Skeletal muscle tissue (tissue), 4 donors: ENCODE data around the gene KRT25. TPM values are rescaled to one million over a fixed set of nuclear protein-coding genes. Genes with fewer than 3 reads are reported as not detected.
A peak's percentile ranks its signal among the peaks of the same experiment; 100 is the strongest.

Experiments
- H3K27ac ChIP-seq: one replicate; pipeline ENCODE4 v1.7.0; 2013; ENCODE audit warnings: mild to moderate bottlenecking, low read depth, low read length, inconsistent platforms
- H3K27me3 ChIP-seq, 3 donors: one replicate each; pipeline ENCODE4 v1.7.0; 2013; ENCODE audit warnings: low read length in 3 of 3; ENCODE audit not compliant: control insufficient read depth in 3 of 3, insufficient read depth in 3 of 3
- H3K36me3 ChIP-seq, 3 donors: one replicate each; pipeline ENCODE4 v1.7.0; 2013; ENCODE audit warnings: low read length in 3 of 3; ENCODE audit not compliant: control insufficient read depth in 3 of 3, insufficient read depth in 3 of 3
- H3K4me1 ChIP-seq, 3 donors: one replicate each; pipeline ENCODE4 v1.7.0; 2013; ENCODE audit warnings: low read length in 3 of 3, mild to moderate bottlenecking in 3 of 3; ENCODE audit not compliant: control insufficient read depth in 3 of 3, insufficient read depth in 3 of 3
- H3K4me3 ChIP-seq, 3 donors: one replicate each; pipeline ENCODE4 v1.7.0; 2013; ENCODE audit warnings: low read length in 3 of 3
- H3K9ac ChIP-seq, 3 donors: one replicate each; pipeline ENCODE4 v1.7.0; 2013; ENCODE audit warnings: low read length in 3 of 3, mild to moderate bottlenecking in 3 of 3, moderate library complexity in 2 of 3, low read depth in 1 of 3
- H3K9me3 ChIP-seq, 3 donors: one replicate each; pipeline ENCODE4 v1.7.0; 2013; ENCODE audit warnings: low read length in 3 of 3; ENCODE audit not compliant: control insufficient read depth in 3 of 3
- total RNA-seq: library from RNA; depleted of rRNA; stranded (reverse); fragments of >200 nt; gene quantifications from one replicate; pipeline ENCODE4 v1.2.3, GENCODE V29; 2014
- donor health status: Osteomylitis.

KRT25 gene
- total RNA-seq, 1 donor from 2014 or later: not detected

GRCh38 chr17:40703652-40704051 lies 51.5 kb downstream of the KRT25 start, which contains the start of gene KRT24:
TSS of gene KRT24 (minus strand) at chr17:40703752. CDS start at chr17:40703693, 59 bp downstream.
- Histone ChIP-seq H3K9ac (no peak within 1 kb of the TSS), H3K4me3 (no peak within 1 kb of the TSS)

DNA sequence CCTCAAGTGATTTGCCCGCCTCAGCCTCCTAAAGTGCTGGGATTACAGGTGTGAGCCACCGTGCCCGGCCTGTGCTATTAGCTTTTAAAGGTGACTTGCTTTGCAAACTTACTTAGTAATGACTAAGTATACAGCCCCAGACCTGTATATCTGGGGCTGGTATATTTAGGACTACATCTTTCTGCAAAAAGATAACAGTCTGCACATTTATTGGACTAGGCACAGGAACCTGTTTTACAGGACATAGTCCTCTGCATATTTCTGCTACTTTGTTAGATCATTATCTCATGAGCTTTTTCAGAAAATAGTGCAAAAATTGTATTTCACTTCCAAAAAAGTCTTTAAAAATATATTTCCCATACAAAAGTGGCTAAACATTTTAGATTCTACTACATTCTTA lies 52.9 kb downstream of the KRT25 start:
- Histone ChIP-seq H3K36me3 (no peaks in the 10 kb centered on the region), H3K9me3 (no peaks in the 10 kb centered on the region), H3K27me3 (peaks cover 0 to 4% (median 0%) of the 10 kb centered on the region in 3 donors), H3K4me3 (no peak overlapping the region), H3K4me1 (peaks cover 0 to 6% (median 3%) of the 10 kb centered on the region in 3 donors), H3K9ac (no peak overlapping the region), H3K27ac (no peak overlapping the region)

More at GRCh38 chr17:40703652-40704051, 51.5 kb downstream of the KRT25 start, which contains the start of gene KRT24:
- H3K9me3 ChIP-seq: no peaks in the 10 kb centered on the region
- H3K27ac ChIP-seq: no peak within 1 kb of the TSS
- H3K36me3 ChIP-seq: no peaks in the 10 kb centered on the region
- H3K27me3 ChIP-seq: peaks cover 0 to 4% (median 0%) of the 10 kb centered on the region in 3 donors
- peaks cover 0 to 6% (median 3%) of the 10 kb centered on the region in 3 donors for H3K4me1 ChIP-seq

GRCh38 chr17:40699853-40700252 lies 55.3 kb downstream of the KRT25 start:
- no peak overlapping the region for H3K4me3 ChIP-seq
- H3K27ac ChIP-seq: no peak overlapping the region
- H3K27me3 ChIP-seq: peaks cover 0 to 9% (median 0%) of the 10 kb centered on the region in 3 donors
- H3K36me3 ChIP-seq: no peaks in the 10 kb centered on the region
- H3K9ac ChIP-seq: peak overlapping the region in 1 of 3 donors; percentile 25
- H3K9me3 ChIP-seq: no peaks in the 10 kb centered on the region
- H3K4me1 ChIP-seq: peaks cover 0 to 6% (median 3%) of the 10 kb centered on the region in 3 donors

DNA sequence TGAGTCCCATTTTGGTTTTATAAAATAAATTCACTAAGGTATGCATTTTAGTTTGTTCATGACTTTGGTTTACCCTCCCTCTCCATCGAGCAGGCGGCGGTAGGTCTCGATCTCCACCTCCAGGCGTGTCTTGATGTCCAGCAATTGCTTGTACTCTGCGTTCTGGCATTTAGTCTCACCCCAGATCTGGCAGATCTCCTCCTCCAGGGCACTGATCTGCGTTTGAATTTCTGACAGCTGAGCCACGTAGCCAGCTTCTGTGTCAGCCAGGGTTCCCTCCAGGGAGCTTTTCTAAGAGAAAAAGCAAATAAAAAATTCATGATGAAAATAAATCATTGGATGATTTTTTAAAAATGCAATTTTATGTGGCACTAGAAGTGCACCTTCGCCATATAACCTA lies 55.8 kb downstream of the KRT25 start:
- Histone ChIP-seq H3K36me3 (no peaks in the 10 kb centered on the region), H3K27me3 (peaks cover 0 to 9% (median 0%) of the 10 kb centered on the region in 3 donors), H3K9me3 (no peaks in the 10 kb centered on the region), H3K4me1 (peaks cover 0 to 6% (median 3%) of the 10 kb centered on the region in 3 donors), H3K27ac (no peak overlapping the region), H3K9ac (no peak overlapping the region), H3K4me3 (no peak overlapping the region)

Other genes starting within 250 kb of the KRT25 start
- 1.0 TPM for gene CCR7, start 189.9 kb downstream of the KRT25 start, total RNA-seq
- gene SMARCE1, start 107.5 kb downstream of the KRT25 start, total RNA-seq: 66.3 TPM
- 0.52 TPM for gene KRT222, start 90.2 kb downstream of the KRT25 start, total RNA-seq
- not detected for gene KRT24, start 51.6 kb downstream of the KRT25 start, total RNA-seq
- gene KRT26, start 16.9 kb upstream of the KRT25 start, total RNA-seq: not detected
- not detected for gene KRT27, start 27.2 kb upstream of the KRT25 start, total RNA-seq
- gene KRT28, start 44.6 kb upstream of the KRT25 start, total RNA-seq: not detected
- gene KRT10, start 67.3 kb upstream of the KRT25 start, total RNA-seq: 2.6 TPM
- not detected for gene KRT12, start 111.9 kb upstream of the KRT25 start, total RNA-seq
- not detected for gene KRT20, start 129.9 kb upstream of the KRT25 start, total RNA-seq
- gene KRT23, start 182.3 kb upstream of the KRT25 start, total RNA-seq: 0.52 TPM
- 3.1 TPM for gene KRT39, start 211.6 kb upstream of the KRT25 start, total RNA-seq
- 6.3 TPM for gene KRT40, start 229.0 kb upstream of the KRT25 start, total RNA-seq
- not detected for gene KRTAP3-3, start 238.8 kb upstream of the KRT25 start, total RNA-seq
- not detected for gene KRTAP3-2, start 244.6 kb upstream of the KRT25 start, total RNA-seq